ENCODE data around the gene ISCU.
"Not testable (repeated sequence)": the region's sequence is repeated elsewhere in the genome, so short reads cannot be mapped to it uniquely, and the experiment has no call there.

ISCU gene

GRCh38 chr12:108568338-108569154, 6.2 kb downstream of the ISCU start:
- DNase-seq (ENCODE audit: low read depth), result no peak
- TF ChIP-seq CTCF (IDR thresholded peaks at IDR 0.05; ENCODE audit: low read length, missing control alignments), result no peak
- no peak overlapping the region for H3K4me3 ChIP-seq (replicated peaks; ENCODE audit: low read depth, low read length)

GRCh38 chr12:108570743-108571608, 8.6 kb downstream of the ISCU start:
- TF ChIP-seq CTCF (IDR thresholded peaks at IDR 0.05; ENCODE audit: low read length, missing control alignments), result peak; percentile 45
- no peak overlapping the region for H3K4me3 ChIP-seq (replicated peaks; ENCODE audit: low read depth, low read length)
- DNase-seq (ENCODE audit: low read depth), result peak; percentile 73

- no peak for DNase-seq (ENCODE audit: low read depth)
- TF ChIP-seq CTCF (IDR thresholded peaks at IDR 0.05; ENCODE audit: low read length, missing control alignments), result no peak
- H3K4me3 ChIP-seq (replicated peaks; ENCODE audit: low read depth, low read length), result no peak overlapping the region
Observed at GRCh38 chr12:108571609-108572165, 9.3 kb downstream of the ISCU start.

- no peak overlapping the region for H3K4me3 ChIP-seq (replicated peaks; ENCODE audit: low read depth, low read length)
- no peak for TF ChIP-seq CTCF (IDR thresholded peaks at IDR 0.05; ENCODE audit: low read length, missing control alignments)
- peak; percentile 28 for DNase-seq (ENCODE audit: low read depth)
Observed at GRCh38 chr12:108572166-108572790, 9.9 kb downstream of the ISCU start.

DNA sequence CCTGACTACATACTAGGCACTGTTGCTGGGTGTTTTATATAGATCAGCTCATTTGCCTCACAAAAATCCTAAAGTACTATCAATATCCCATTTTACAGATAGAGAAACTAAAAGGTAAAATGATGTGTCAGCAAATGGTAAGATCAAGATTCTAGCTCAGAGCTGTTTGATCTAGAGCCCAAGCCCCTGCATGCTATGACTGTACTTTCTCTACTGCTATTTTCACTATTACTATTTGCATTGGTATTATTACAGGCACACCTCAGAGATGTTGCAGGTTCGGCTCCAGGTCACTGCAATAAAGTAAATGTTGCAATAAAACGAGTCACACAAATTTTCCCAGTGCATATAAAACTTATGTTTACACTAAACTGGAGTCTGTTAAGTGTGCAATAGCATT, 10.9 kb downstream of the ISCU start:
- DNase-seq (ENCODE audit: low read depth), result no peak
- no peak for TF ChIP-seq CTCF (IDR thresholded peaks at IDR 0.05; ENCODE audit: low read length, missing control alignments)
- no peak overlapping the region for H3K4me3 ChIP-seq (replicated peaks; ENCODE audit: low read depth, low read length)

DNA sequence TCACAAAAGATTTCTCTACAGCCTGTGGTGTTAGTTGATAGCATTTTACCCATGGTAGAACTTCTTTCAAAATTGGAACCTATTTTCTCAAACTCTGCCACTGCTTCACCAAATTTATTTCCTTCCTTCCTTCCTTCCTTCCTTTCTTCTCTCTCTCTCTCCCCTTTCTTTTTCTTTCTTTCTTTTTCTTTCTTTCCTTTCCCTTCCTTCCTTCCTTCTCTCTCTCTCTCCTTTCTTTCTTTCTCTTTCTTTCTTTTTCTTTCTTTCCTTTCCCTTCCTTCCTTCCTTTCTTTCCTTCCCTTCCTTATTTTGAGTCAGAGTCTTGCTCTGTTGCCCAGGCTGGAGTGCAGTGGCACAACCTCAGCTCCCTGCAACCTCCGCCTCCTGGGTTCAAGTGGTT, 11.9 kb downstream of the ISCU start:
- not testable (repeated sequence) for DNase-seq (ENCODE audit: low read depth); H3K4me3 ChIP-seq (replicated peaks; ENCODE audit: low read depth, low read length)
